WTC11 (cell line): Measurements from ENCODE around the gene XIRP1.

Experiments
- CREB1 ChIP-seq: sonication (generic); formaldehyde crosslinking; IDR thresholded peaks from 2 replicates; pipeline ENCODE4 v1.8.0; 2023; ENCODE audit warnings: mild to moderate bottlenecking, missing genetic modification reagents
- ESRRA ChIP-seq: sonication (generic); formaldehyde crosslinking; IDR thresholded peaks from 2 replicates; pipeline ENCODE4 v1.8.1; 2022; ENCODE audit warnings: mild to moderate bottlenecking, missing genetic modification reagents, borderline replicate concordance
- FOXJ3 ChIP-seq: sonication (generic); formaldehyde crosslinking; IDR thresholded peaks from 2 replicates; pipeline ENCODE4 v1.9.0; 2021; ENCODE audit warnings: missing genetic modification reagents, mild to moderate bottlenecking, borderline replicate concordance
- SMAD4 ChIP-seq: sonication (generic); formaldehyde crosslinking; IDR thresholded peaks from 2 replicates; pipeline ENCODE4 v1.8.0; 2022; ENCODE audit warnings: mild to moderate bottlenecking, missing genetic modification reagents
- TCF7 ChIP-seq: sonication (generic); formaldehyde crosslinking; IDR thresholded peaks from 2 replicates; pipeline ENCODE4 v1.8.0; 2022; ENCODE audit warnings: mild to moderate bottlenecking, low read depth, missing genetic modification reagents, moderate library complexity
- ZNF317 ChIP-seq: sonication (generic); formaldehyde crosslinking; IDR thresholded peaks from 2 replicates; pipeline ENCODE4 v1.8.1; 2023; ENCODE audit warnings: low read depth, mild to moderate bottlenecking, moderate library complexity, missing genetic modification reagents, borderline replicate concordance
- TF ChIP-seq, protein P1 (sequence below): fragments of 200-600 bp; IDR thresholded peaks from 2 replicates; pipeline ENCODE4 v1.8.0; 2022; ENCODE audit warnings: antibody characterized with exemption
- TF ChIP-seq, protein P2 (sequence below): sonication (generic); formaldehyde crosslinking; conservative IDR thresholded peaks from 2 replicates; pipeline ENCODE4 v1.8.1; 2022; ENCODE audit warnings: mild to moderate bottlenecking, missing genetic modification reagents
- TF ChIP-seq, protein P3 (sequence below): sonication (generic); formaldehyde crosslinking; IDR thresholded peaks from 2 replicates; pipeline ENCODE4 v1.8.1; 2023; ENCODE audit warnings: mild to moderate bottlenecking, missing genetic modification reagents
- TF ChIP-seq, protein P4 (sequence below): sonication (generic); formaldehyde crosslinking; IDR thresholded peaks from 2 replicates; pipeline ENCODE4 v1.8.1; 2023; ENCODE audit warnings: mild to moderate bottlenecking, moderate library complexity, missing genetic modification reagents
- TF ChIP-seq, protein P5 (sequence below): sonication (generic); formaldehyde crosslinking; IDR thresholded peaks from 2 replicates; pipeline ENCODE4 v1.8.1; 2023; ENCODE audit warnings: mild to moderate bottlenecking, missing genetic modification reagents, borderline replicate concordance
- TF ChIP-seq, protein P6 (sequence below): sonication (generic); formaldehyde crosslinking; IDR thresholded peaks from 2 replicates; pipeline ENCODE4 v1.8.0; 2022; ENCODE audit warnings: missing genetic modification reagents
- TF ChIP-seq, protein P7 (sequence below): sonication (generic); formaldehyde crosslinking; IDR thresholded peaks from 2 replicates; pipeline ENCODE4 v1.8.1; 2023; ENCODE audit warnings: mild to moderate bottlenecking, missing genetic modification reagents, moderate library complexity

DNA sequence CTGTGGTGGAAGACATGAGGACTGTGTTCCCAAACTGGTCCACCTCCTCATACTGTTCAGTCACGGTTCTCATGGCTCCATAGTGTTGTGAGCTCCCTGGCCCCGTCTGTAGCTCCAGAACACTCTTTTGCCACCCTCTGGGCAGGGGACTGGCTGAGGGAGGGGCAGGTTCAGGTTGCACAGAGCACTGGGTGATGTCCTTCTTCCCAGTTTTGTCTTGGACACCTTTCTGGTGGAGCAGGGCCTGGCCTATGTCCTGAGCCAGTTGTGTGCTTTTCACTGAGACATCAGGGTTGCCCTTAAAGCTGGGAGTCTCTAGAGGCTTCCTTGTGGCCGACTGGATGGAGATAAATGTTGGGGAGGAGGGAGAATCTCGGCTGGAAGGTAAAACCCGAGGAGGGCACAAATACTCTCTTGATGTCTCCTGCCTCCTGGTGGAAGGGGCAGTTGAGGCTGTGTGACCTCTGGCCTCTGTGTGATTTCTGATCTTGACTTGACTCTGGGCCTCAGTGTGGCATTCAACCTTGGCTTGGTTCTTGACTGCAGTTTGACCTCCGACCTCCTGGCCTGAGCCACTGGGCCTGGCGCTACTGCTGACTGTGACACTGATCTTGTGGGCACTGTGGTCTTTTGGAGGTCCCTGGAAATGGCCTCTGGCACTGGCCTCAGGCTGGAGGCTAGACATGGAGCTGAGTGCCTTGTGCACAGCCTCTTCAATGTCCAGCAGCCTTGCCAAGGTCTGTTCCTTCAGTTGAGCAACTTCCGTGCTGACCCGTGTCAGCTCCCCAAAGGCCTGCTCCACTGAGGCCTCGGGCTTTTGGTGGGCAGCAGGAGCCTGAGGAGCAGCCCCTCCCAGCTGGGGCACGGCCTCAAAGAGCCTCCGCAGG, 8.1 kb downstream of the XIRP1 start:
- TF ChIP-seq, protein P1, sequence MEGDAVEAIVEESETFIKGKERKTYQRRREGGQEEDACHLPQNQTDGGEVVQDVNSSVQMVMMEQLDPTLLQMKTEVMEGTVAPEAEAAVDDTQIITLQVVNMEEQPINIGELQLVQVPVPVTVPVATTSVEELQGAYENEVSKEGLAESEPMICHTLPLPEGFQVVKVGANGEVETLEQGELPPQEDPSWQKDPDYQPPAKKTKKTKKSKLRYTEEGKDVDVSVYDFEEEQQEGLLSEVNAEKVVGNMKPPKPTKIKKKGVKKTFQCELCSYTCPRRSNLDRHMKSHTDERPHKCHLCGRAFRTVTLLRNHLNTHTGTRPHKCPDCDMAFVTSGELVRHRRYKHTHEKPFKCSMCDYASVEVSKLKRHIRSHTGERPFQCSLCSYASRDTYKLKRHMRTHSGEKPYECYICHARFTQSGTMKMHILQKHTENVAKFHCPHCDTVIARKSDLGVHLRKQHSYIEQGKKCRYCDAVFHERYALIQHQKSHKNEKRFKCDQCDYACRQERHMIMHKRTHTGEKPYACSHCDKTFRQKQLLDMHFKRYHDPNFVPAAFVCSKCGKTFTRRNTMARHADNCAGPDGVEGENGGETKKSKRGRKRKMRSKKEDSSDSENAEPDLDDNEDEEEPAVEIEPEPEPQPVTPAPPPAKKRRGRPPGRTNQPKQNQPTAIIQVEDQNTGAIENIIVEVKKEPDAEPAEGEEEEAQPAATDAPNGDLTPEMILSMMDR, result no peak
- TF ChIP-seq, protein P2, sequence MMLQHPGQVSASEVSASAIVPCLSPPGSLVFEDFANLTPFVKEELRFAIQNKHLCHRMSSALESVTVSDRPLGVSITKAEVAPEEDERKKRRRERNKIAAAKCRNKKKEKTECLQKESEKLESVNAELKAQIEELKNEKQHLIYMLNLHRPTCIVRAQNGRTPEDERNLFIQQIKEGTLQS (CRISPR knock-in tag), result no peak
- TF ChIP-seq, protein P3, sequence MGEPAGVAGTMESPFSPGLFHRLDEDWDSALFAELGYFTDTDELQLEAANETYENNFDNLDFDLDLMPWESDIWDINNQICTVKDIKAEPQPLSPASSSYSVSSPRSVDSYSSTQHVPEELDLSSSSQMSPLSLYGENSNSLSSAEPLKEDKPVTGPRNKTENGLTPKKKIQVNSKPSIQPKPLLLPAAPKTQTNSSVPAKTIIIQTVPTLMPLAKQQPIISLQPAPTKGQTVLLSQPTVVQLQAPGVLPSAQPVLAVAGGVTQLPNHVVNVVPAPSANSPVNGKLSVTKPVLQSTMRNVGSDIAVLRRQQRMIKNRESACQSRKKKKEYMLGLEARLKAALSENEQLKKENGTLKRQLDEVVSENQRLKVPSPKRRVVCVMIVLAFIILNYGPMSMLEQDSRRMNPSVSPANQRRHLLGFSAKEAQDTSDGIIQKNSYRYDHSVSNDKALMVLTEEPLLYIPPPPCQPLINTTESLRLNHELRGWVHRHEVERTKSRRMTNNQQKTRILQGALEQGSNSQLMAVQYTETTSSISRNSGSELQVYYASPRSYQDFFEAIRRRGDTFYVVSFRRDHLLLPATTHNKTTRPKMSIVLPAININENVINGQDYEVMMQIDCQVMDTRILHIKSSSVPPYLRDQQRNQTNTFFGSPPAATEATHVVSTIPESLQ, result no peak
- TF ChIP-seq SMAD4 (no peak), CREB1 (CRISPR knock-in tag) (no peak), ZNF317 (CRISPR knock-in tag) (no peak), FOXJ3 (CRISPR knock-in tag) (no peak), ESRRA (CRISPR knock-in tag) (no peak), TCF7 (CRISPR knock-in tag) (no peak)
- TF ChIP-seq, protein P4, sequence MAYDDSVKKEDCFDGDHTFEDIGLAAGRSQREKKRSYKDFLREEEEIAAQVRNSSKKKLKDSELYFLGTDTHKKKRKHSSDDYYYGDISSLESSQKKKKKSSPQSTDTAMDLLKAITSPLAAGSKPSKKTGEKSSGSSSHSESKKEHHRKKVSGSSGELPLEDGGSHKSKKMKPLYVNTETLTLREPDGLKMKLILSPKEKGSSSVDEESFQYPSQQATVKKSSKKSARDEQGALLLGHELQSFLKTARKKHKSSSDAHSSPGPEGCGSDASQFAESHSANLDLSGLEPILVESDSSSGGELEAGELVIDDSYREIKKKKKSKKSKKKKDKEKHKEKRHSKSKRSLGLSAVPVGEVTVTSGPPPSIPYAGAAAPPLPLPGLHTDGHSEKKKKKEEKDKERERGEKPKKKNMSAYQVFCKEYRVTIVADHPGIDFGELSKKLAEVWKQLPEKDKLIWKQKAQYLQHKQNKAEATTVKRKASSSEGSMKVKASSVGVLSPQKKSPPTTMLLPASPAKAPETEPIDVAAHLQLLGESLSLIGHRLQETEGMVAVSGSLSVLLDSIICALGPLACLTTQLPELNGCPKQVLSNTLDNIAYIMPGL, result no peak
- TF ChIP-seq, protein P5, sequence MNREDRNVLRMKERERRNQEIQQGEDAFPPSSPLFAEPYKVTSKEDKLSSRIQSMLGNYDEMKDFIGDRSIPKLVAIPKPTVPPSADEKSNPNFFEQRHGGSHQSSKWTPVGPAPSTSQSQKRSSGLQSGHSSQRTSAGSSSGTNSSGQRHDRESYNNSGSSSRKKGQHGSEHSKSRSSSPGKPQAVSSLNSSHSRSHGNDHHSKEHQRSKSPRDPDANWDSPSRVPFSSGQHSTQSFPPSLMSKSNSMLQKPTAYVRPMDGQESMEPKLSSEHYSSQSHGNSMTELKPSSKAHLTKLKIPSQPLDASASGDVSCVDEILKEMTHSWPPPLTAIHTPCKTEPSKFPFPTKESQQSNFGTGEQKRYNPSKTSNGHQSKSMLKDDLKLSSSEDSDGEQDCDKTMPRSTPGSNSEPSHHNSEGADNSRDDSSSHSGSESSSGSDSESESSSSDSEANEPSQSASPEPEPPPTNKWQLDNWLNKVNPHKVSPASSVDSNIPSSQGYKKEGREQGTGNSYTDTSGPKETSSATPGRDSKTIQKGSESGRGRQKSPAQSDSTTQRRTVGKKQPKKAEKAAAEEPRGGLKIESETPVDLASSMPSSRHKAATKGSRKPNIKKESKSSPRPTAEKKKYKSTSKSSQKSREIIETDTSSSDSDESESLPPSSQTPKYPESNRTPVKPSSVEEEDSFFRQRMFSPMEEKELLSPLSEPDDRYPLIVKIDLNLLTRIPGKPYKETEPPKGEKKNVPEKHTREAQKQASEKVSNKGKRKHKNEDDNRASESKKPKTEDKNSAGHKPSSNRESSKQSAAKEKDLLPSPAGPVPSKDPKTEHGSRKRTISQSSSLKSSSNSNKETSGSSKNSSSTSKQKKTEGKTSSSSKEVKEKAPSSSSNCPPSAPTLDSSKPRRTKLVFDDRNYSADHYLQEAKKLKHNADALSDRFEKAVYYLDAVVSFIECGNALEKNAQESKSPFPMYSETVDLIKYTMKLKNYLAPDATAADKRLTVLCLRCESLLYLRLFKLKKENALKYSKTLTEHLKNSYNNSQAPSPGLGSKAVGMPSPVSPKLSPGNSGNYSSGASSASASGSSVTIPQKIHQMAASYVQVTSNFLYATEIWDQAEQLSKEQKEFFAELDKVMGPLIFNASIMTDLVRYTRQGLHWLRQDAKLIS (CRISPR knock-in tag), result no peak
- TF ChIP-seq, protein P6, sequence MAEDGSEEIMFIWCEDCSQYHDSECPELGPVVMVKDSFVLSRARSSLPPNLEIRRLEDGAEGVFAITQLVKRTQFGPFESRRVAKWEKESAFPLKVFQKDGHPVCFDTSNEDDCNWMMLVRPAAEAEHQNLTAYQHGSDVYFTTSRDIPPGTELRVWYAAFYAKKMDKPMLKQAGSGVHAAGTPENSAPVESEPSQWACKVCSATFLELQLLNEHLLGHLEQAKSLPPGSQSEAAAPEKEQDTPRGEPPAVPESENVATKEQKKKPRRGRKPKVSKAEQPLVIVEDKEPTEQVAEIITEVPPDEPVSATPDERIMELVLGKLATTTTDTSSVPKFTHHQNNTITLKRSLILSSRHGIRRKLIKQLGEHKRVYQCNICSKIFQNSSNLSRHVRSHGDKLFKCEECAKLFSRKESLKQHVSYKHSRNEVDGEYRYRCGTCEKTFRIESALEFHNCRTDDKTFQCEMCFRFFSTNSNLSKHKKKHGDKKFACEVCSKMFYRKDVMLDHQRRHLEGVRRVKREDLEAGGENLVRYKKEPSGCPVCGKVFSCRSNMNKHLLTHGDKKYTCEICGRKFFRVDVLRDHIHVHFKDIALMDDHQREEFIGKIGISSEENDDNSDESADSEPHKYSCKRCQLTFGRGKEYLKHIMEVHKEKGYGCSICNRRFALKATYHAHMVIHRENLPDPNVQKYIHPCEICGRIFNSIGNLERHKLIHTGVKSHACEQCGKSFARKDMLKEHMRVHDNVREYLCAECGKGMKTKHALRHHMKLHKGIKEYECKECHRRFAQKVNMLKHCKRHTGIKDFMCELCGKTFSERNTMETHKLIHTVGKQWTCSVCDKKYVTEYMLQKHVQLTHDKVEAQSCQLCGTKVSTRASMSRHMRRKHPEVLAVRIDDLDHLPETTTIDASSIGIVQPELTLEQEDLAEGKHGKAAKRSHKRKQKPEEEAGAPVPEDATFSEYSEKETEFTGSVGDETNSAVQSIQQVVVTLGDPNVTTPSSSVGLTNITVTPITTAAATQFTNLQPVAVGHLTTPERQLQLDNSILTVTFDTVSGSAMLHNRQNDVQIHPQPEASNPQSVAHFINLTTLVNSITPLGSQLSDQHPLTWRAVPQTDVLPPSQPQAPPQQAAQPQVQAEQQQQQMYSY (CRISPR knock-in tag), result no peak
- TF ChIP-seq, protein P7, sequence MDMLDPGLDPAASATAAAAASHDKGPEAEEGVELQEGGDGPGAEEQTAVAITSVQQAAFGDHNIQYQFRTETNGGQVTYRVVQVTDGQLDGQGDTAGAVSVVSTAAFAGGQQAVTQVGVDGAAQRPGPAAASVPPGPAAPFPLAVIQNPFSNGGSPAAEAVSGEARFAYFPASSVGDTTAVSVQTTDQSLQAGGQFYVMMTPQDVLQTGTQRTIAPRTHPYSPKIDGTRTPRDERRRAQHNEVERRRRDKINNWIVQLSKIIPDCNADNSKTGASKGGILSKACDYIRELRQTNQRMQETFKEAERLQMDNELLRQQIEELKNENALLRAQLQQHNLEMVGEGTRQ (CRISPR knock-in tag), result no peak
